Measurements from ENCODE around the gene IL24.
"Not testable (repeated sequence)": the region's sequence is repeated elsewhere in the genome, so short reads cannot be mapped to it uniquely, and the experiment has no call there.

Gene IL24

GRCh38 chr1:206922524-206922923, 25.3 kb downstream of the IL24 start:
- H3K4me3 ChIP-seq (ENCODE audit: low read depth, low read length) = no peak overlapping the region
- no peak for TF ChIP-seq CTCF (IDR thresholded peaks at IDR 0.05; ENCODE audit: low read depth, low read length)

GRCh38 chr1:206923009-206923960, 26.0 kb downstream of the IL24 start:
- TF ChIP-seq CTCF (IDR thresholded peaks at IDR 0.05; ENCODE audit: low read depth, low read length) = no peak
- H3K4me3 ChIP-seq (ENCODE audit: low read depth, low read length) = no peak overlapping the region

GRCh38 chr1:206923961-206924557, 26.8 kb downstream of the IL24 start:
- not testable (repeated sequence) for H3K4me3 ChIP-seq (ENCODE audit: low read depth, low read length)

- TF ChIP-seq CTCF (IDR thresholded peaks at IDR 0.05; ENCODE audit: low read depth, low read length) = no peak
- no peak overlapping the region for H3K4me3 ChIP-seq (ENCODE audit: low read depth, low read length)
These were observed 27.4 kb downstream of the IL24 start for GRCh38 chr1:206924592-206925105.

- no peak overlapping the region for H3K4me3 ChIP-seq (ENCODE audit: low read depth, low read length)
- no peak for TF ChIP-seq CTCF (IDR thresholded peaks at IDR 0.05; ENCODE audit: low read depth, low read length)
These were observed 28.0 kb downstream of the IL24 start for GRCh38 chr1:206925106-206925736.

GRCh38 chr1:206926286-206926685, 29.0 kb downstream of the IL24 start:
- H3K4me3 ChIP-seq (ENCODE audit: low read depth, low read length) = no peak overlapping the region
- TF ChIP-seq CTCF (IDR thresholded peaks at IDR 0.05; ENCODE audit: low read depth, low read length) = no peak

DNA sequence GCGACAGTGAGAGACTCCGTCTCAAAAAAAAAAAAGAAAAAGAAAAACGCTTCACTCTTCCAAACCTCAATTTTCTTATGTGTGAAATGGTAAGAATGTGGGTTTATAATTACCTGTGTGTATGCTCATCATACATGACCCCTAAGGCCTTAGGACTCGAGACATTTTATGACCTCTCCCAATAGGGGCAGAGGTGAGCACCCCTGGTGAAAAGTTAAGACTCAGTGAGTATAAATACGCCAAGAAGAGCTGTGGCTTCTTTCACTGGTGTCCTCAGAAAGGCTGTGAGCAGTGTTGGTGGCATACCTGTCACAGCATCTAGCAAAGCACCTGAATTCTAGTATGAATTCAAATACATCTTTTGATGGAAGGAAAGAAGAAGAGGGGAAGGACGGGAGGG, 32.3 kb downstream of the IL24 start:
- H3K4me3 ChIP-seq (ENCODE audit: low read depth, low read length) = no peak overlapping the region
- TF ChIP-seq CTCF (IDR thresholded peaks at IDR 0.05; ENCODE audit: low read depth, low read length) = no peak

Measured in WI38 (cell line).